A204.1 (cell line): ENCODE results near the gene FAM3D.

Experiments used
- FAIRE-seq: peaks from 2 replicates; lab custom pipeline; 2012; peaks lifted over from hg19 to GRCh38; lab: Jason Lieb, UNC

The FAM3D gene

GRCh38 chr3:58652624-58653023 is 13.9 kb downstream of the FAM3D start:
- no peak for FAIRE-seq

GRCh38 chr3:58651276-58651675 is 15.3 kb downstream of the FAM3D start:
- no peak for FAIRE-seq

- FAIRE-seq, result no peak
Observed at GRCh38 chr3:58647381-58648141, 19.0 kb downstream of the FAM3D start.

- FAIRE-seq, result no peak
Observed at GRCh38 chr3:58646503-58646902, 20.1 kb downstream of the FAM3D start.

GRCh38 chr3:58645726-58646125 is 20.8 kb downstream of the FAM3D start:
- no peak for FAIRE-seq

- no peak for FAIRE-seq
Observed at GRCh38 chr3:58642846-58643245, 23.7 kb downstream of the FAM3D start.

- FAIRE-seq, result no peak
Observed at GRCh38 chr3:58640700-58641372, 25.7 kb downstream of the FAM3D start.

GRCh38 chr3:58639842-58640241 is 26.7 kb downstream of the FAM3D start:
- FAIRE-seq, result no peak

GRCh38 chr3:58639001-58639400 is 27.6 kb downstream of the FAM3D start:
- FAIRE-seq, result no peak

- no peak for FAIRE-seq
Observed at GRCh38 chr3:58638591-58638990, 28.0 kb downstream of the FAM3D start.

GRCh38 chr3:58637509-58637908 is 29.1 kb downstream of the FAM3D start:
- no peak for FAIRE-seq

- FAIRE-seq, result no peak
Observed at GRCh38 chr3:58635371-58636285, 30.9 kb downstream of the FAM3D start.

GRCh38 chr3:58633157-58633865 is 33.3 kb downstream of the FAM3D start:
- FAIRE-seq, result no peak

- FAIRE-seq, result no peak
Observed at GRCh38 chr3:58631742-58632141, 34.8 kb downstream of the FAM3D start.

GRCh38 chr3:58630710-58631092 is 35.9 kb downstream of the FAM3D start:
- no peak for FAIRE-seq

- no peak for FAIRE-seq
Observed at GRCh38 chr3:58630076-58630709, 36.4 kb downstream of the FAM3D start.

GRCh38 chr3:58629629-58630028 is 36.9 kb downstream of the FAM3D start:
- no peak for FAIRE-seq

- no peak for FAIRE-seq
Observed at GRCh38 chr3:58628823-58629562, 37.6 kb downstream of the FAM3D start.

- FAIRE-seq, result no peak
Observed at GRCh38 chr3:58627941-58628340, 38.6 kb downstream of the FAM3D start.

- FAIRE-seq, result no peak
Observed at GRCh38 chr3:58627570-58627885, 39.0 kb downstream of the FAM3D start.
